ENCODE measurements around the gene ITGAX.

The ITGAX gene

GRCh38 chr16:31382485-31383161 lies 27.6 kb downstream of the ITGAX start:
- H4K20me1 ChIP-seq (ENCODE audit: low read depth, low read length) = no peaks in the 10 kb centered on the region
- TF ChIP-seq EZH2phosphoT487 (conservative IDR thresholded peaks at IDR 0.05; ENCODE audit: low read length) = no peak
- TF ChIP-seq, protein P1, sequence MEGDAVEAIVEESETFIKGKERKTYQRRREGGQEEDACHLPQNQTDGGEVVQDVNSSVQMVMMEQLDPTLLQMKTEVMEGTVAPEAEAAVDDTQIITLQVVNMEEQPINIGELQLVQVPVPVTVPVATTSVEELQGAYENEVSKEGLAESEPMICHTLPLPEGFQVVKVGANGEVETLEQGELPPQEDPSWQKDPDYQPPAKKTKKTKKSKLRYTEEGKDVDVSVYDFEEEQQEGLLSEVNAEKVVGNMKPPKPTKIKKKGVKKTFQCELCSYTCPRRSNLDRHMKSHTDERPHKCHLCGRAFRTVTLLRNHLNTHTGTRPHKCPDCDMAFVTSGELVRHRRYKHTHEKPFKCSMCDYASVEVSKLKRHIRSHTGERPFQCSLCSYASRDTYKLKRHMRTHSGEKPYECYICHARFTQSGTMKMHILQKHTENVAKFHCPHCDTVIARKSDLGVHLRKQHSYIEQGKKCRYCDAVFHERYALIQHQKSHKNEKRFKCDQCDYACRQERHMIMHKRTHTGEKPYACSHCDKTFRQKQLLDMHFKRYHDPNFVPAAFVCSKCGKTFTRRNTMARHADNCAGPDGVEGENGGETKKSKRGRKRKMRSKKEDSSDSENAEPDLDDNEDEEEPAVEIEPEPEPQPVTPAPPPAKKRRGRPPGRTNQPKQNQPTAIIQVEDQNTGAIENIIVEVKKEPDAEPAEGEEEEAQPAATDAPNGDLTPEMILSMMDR (IDR thresholded peaks at IDR 0.05; ENCODE audit: insufficient read depth, low read length, poor library complexity, severe bottlenecking) = peak; percentile 67
- no peaks in the 10 kb centered on the region for H3K9me3 ChIP-seq (ENCODE audit: insufficient read depth, low read length)
- H3K36me3 ChIP-seq (ENCODE audit: low read length) = no peaks in the 10 kb centered on the region
- no peak overlapping the region for H2AFZ ChIP-seq (ENCODE audit: low read depth, low read length, severe bottlenecking)
- no peak overlapping the region for H3K27ac ChIP-seq (ENCODE audit: low read depth, low read length)
- H3K9ac ChIP-seq (ENCODE audit: low read length) = no peak overlapping the region
- H3F3A ChIP-seq (ENCODE audit: insufficient read depth) = no peaks in the 10 kb centered on the region
- H3K4me3 ChIP-seq (ENCODE audit: insufficient read depth, low read length, poor library complexity, severe bottlenecking) = no peak overlapping the region
- H3K9me2 ChIP-seq (replicated peaks; ENCODE audit: insufficient read depth, low read length) = no peaks in the 10 kb centered on the region
- H3K79me2 ChIP-seq (ENCODE audit: insufficient read depth, low read length) = no peaks in the 10 kb centered on the region
- H3K27me3 ChIP-seq (ENCODE audit: low read length) = no peaks in the 10 kb centered on the region
- H3K4me2 ChIP-seq (ENCODE audit: low read depth, low read length, poor library complexity, severe bottlenecking) = no peak overlapping the region

- no peak overlapping the region for H3K4me2 ChIP-seq (ENCODE audit: low read depth, low read length, poor library complexity, severe bottlenecking)
- H4K20me1 ChIP-seq (ENCODE audit: low read depth, low read length) = no peaks in the 10 kb centered on the region
- H3K27ac ChIP-seq (ENCODE audit: low read depth, low read length) = no peak overlapping the region
- H3K79me2 ChIP-seq (ENCODE audit: insufficient read depth, low read length) = no peaks in the 10 kb centered on the region
- H3K27me3 ChIP-seq (ENCODE audit: low read length) = no peaks in the 10 kb centered on the region
- TF ChIP-seq EZH2phosphoT487 (conservative IDR thresholded peaks at IDR 0.05; ENCODE audit: low read length) = no peak
- TF ChIP-seq, protein P1 (IDR thresholded peaks at IDR 0.05; ENCODE audit: insufficient read depth, low read length, poor library complexity, severe bottlenecking) = no peak
- no peak overlapping the region for H3K9ac ChIP-seq (ENCODE audit: low read length)
- H3F3A ChIP-seq (ENCODE audit: insufficient read depth) = no peaks in the 10 kb centered on the region
- no peaks in the 10 kb centered on the region for H3K9me2 ChIP-seq (replicated peaks; ENCODE audit: insufficient read depth, low read length)
- no peaks in the 10 kb centered on the region for H3K9me3 ChIP-seq (ENCODE audit: insufficient read depth, low read length)
- H3K36me3 ChIP-seq (ENCODE audit: low read length) = no peaks in the 10 kb centered on the region
- H3K4me3 ChIP-seq (ENCODE audit: insufficient read depth, low read length, poor library complexity, severe bottlenecking) = no peak overlapping the region
- no peak overlapping the region for H2AFZ ChIP-seq (ENCODE audit: low read depth, low read length, severe bottlenecking)
These were observed 30.7 kb downstream of the ITGAX start for GRCh38 chr16:31385680-31386079.

DNA sequence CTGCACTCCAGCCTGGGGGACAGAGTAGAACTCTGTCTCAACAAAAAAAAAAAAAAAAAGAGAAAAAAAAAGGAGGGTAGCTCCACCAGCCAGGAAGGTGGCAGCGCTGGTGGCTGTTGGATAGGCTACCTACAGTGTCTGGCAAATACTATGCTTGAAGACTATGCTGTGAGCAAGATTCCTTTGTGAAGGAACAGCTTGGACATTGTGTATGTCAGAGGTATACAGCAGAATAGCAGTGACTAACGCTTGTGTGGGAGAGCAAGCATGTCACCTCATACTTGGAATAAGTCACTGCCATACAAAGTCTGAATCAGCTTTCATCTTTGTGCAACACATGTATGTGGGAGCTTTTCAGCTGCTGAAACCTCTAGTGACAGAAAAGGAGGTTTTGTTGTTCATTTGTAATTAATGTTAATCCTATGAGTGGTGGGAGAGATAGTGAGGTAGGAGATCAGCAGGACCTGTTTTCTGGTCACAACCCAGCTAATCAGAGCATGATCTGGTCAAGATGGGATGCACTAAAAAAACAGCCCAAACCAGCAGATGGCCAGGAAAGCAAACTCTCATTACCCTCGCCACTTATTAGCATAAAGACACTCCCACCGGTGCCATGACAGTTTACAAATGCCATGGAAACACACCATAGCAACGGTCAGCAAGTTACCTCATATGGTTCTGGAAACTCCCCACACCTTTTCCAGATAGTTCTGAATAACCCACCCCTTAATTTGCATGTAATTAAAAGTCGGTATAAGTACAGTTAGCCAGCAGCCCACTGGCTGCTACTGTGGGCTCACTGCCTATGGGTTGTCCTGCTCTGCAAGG lies 31.4 kb downstream of the ITGAX start:
- H3K36me3 ChIP-seq (ENCODE audit: low read length) = no peaks in the 10 kb centered on the region
- no peak for TF ChIP-seq EZH2phosphoT487 (conservative IDR thresholded peaks at IDR 0.05; ENCODE audit: low read length)
- TF ChIP-seq, protein P1 (IDR thresholded peaks at IDR 0.05; ENCODE audit: insufficient read depth, low read length, poor library complexity, severe bottlenecking) = no peak
- H3K4me3 ChIP-seq (ENCODE audit: insufficient read depth, low read length, poor library complexity, severe bottlenecking) = no peak overlapping the region
- H3K4me2 ChIP-seq (ENCODE audit: low read depth, low read length, poor library complexity, severe bottlenecking) = no peak overlapping the region
- H3K27me3 ChIP-seq (ENCODE audit: low read length) = no peaks in the 10 kb centered on the region
- no peaks in the 10 kb centered on the region for H3K9me2 ChIP-seq (replicated peaks; ENCODE audit: insufficient read depth, low read length)
- no peak overlapping the region for H3K27ac ChIP-seq (ENCODE audit: low read depth, low read length)
- H3K9ac ChIP-seq (ENCODE audit: low read length) = no peak overlapping the region
- no peaks in the 10 kb centered on the region for H3K9me3 ChIP-seq (ENCODE audit: insufficient read depth, low read length)
- no peaks in the 10 kb centered on the region for H3K79me2 ChIP-seq (ENCODE audit: insufficient read depth, low read length)
- H3F3A ChIP-seq (ENCODE audit: insufficient read depth) = no peaks in the 10 kb centered on the region
- no peaks in the 10 kb centered on the region for H4K20me1 ChIP-seq (ENCODE audit: low read depth, low read length)
- H2AFZ ChIP-seq (ENCODE audit: low read depth, low read length, severe bottlenecking) = no peak overlapping the region
